ENCODE results near the gene CYP17A1. TPM values are rescaled to one million over a fixed set of nuclear protein-coding genes. Genes with fewer than 3 reads are reported as not detected.

Gene CYP17A1
- total and polyA plus RNA-seq, 2 donors (not counting 1 experiment from before 2014, with no cell fraction given): not detected

- no peaks in the 10 kb centered on the region for H3K9me3 ChIP-seq (ENCODE audit: control insufficient read depth, insufficient read depth, low read depth, low read length)
- no peak for TF ChIP-seq CTCF (conservative IDR thresholded peaks at IDR 0.05 in 1 of 2, IDR thresholded peaks at IDR 0.05 in 1 of 2; ENCODE audit: low read depth in 1 of 2, low read length in 2 of 2)
- H3K9ac ChIP-seq (ENCODE audit: insufficient read depth, low read length): no peak overlapping the region
- no peak overlapping the region for H3K4me2 ChIP-seq (ENCODE audit: extremely low read depth, insufficient read depth, low read length)
- peaks cover 18% of the 10 kb centered on the region for H3K4me1 ChIP-seq (ENCODE audit: control insufficient read depth, extremely low read depth, insufficient read depth, low read length)
- no peaks in the 10 kb centered on the region for H4K20me1 ChIP-seq (ENCODE audit: control insufficient read depth, extremely low read depth, insufficient read depth, low read length)
- no peak overlapping the region for H2AFZ ChIP-seq (ENCODE audit: low read length)
- no peak overlapping the region for H3K27ac ChIP-seq (ENCODE audit: insufficient read depth, low read length)
- no peak overlapping the region for H3K4me3 ChIP-seq (replicated peaks in 1 of 4; ENCODE audit: control extremely low read depth in 1 of 4, insufficient read depth in 1 of 4, low read depth in 3 of 4, low read length in 4 of 4)
- peaks cover 7% of the 10 kb centered on the region for H3K36me3 ChIP-seq (ENCODE audit: control insufficient read depth, insufficient read depth, low read length)
- DNase-seq (ENCODE audit: low read depth in 2 of 2): no peak
- no peaks in the 10 kb centered on the region for H3K27me3 ChIP-seq (ENCODE audit: control insufficient read depth, insufficient read depth, low read length)
- no peaks in the 10 kb centered on the region for H3K79me2 ChIP-seq (ENCODE audit: control insufficient read depth, insufficient read depth, low read length)
These were observed 36.4 kb downstream of the CYP17A1 start for GRCh38 chr10:102800611-102801335.

- peak in 1 of 2 donors; percentile 49 for DNase-seq (ENCODE audit: low read depth in 2 of 2)
- no peaks in the 10 kb centered on the region for H3K27me3 ChIP-seq (ENCODE audit: control insufficient read depth, insufficient read depth, low read length)
- H3K9ac ChIP-seq (ENCODE audit: insufficient read depth, low read length): no peak overlapping the region
- no peak for TF ChIP-seq EZH2 (IDR thresholded peaks at IDR 0.05; ENCODE audit: low read length, missing control alignments)
- TF ChIP-seq CTCF (conservative IDR thresholded peaks at IDR 0.05 in 1 of 2, IDR thresholded peaks at IDR 0.05 in 1 of 2; ENCODE audit: low read depth in 1 of 2, low read length in 2 of 2): no peak
- H3K79me2 ChIP-seq (ENCODE audit: control insufficient read depth, insufficient read depth, low read length): no peaks in the 10 kb centered on the region
- no peak overlapping the region for H3K4me3 ChIP-seq (replicated peaks in 1 of 4; ENCODE audit: control extremely low read depth in 1 of 4, insufficient read depth in 1 of 4, low read depth in 3 of 4, low read length in 4 of 4)
- no peaks in the 10 kb centered on the region for H4K20me1 ChIP-seq (ENCODE audit: control insufficient read depth, extremely low read depth, insufficient read depth, low read length)
- peaks cover 7% of the 10 kb centered on the region for H3K36me3 ChIP-seq (ENCODE audit: control insufficient read depth, insufficient read depth, low read length)
- H3K4me1 ChIP-seq (ENCODE audit: control insufficient read depth, extremely low read depth, insufficient read depth, low read length): peaks cover 20% of the 10 kb centered on the region
- H2AFZ ChIP-seq (ENCODE audit: low read length): no peak overlapping the region
- no peaks in the 10 kb centered on the region for H3K9me3 ChIP-seq (ENCODE audit: control insufficient read depth, insufficient read depth, low read depth, low read length)
- H3K27ac ChIP-seq (ENCODE audit: insufficient read depth, low read length): no peak overlapping the region
- H3K4me2 ChIP-seq (ENCODE audit: extremely low read depth, insufficient read depth, low read length): no peak overlapping the region
These were observed 37.3 kb downstream of the CYP17A1 start for GRCh38 chr10:102799691-102800471.

- peak; percentile 52 to 64 for DNase-seq (ENCODE audit: low read depth in 2 of 2)
- TF ChIP-seq CTCF (conservative IDR thresholded peaks at IDR 0.05 in 1 of 2, IDR thresholded peaks at IDR 0.05 in 1 of 2; ENCODE audit: low read depth in 1 of 2, low read length in 2 of 2) (no peak), EZH2 (IDR thresholded peaks at IDR 0.05; ENCODE audit: low read length, missing control alignments) (no peak)
- Histone ChIP-seq H3K27ac (ENCODE audit: insufficient read depth, low read length) (no peak overlapping the region), H3K4me1 (ENCODE audit: control insufficient read depth, extremely low read depth, insufficient read depth, low read length) (peaks cover 13% of the 10 kb centered on the region), H3K9me3 (ENCODE audit: control insufficient read depth, insufficient read depth, low read depth, low read length) (no peaks in the 10 kb centered on the region), H3K4me3 (replicated peaks in 1 of 4; ENCODE audit: control extremely low read depth in 1 of 4, insufficient read depth in 1 of 4, low read depth in 3 of 4, low read length in 4 of 4) (no peak overlapping the region), H3K36me3 (ENCODE audit: control insufficient read depth, insufficient read depth, low read length) (peaks cover 4% of the 10 kb centered on the region), H3K79me2 (ENCODE audit: control insufficient read depth, insufficient read depth, low read length) (no peaks in the 10 kb centered on the region), H4K20me1 (ENCODE audit: control insufficient read depth, extremely low read depth, insufficient read depth, low read length) (no peaks in the 10 kb centered on the region), H3K27me3 (ENCODE audit: control insufficient read depth, insufficient read depth, low read length) (no peaks in the 10 kb centered on the region), H3K9ac (ENCODE audit: insufficient read depth, low read length) (no peak overlapping the region), H3K4me2 (ENCODE audit: extremely low read depth, insufficient read depth, low read length) (no peak overlapping the region), H2AFZ (ENCODE audit: low read length) (no peak overlapping the region)
These were observed 40.6 kb downstream of the CYP17A1 start for GRCh38 chr10:102796407-102797176.

Data from fibroblast of lung (primary cell).